HEK293 (cell line): ENCODE measurements around the gene ATP5MC2.

Source experiments
- KLF9 ChIP-seq: fragments of 450-650 bp; formaldehyde crosslinking; IDR thresholded peaks from 2 replicates; pipeline ENCODE4 v1.5.1; 2016; ENCODE audit warnings: missing biosample characterization, missing genetic modification characterization, low read depth
- MYNN ChIP-seq: fragments of 450-650 bp; formaldehyde crosslinking; IDR thresholded peaks from 2 replicates; pipeline ENCODE4 v1.5.1; 2016; ENCODE audit warnings: missing biosample characterization, missing genetic modification characterization, borderline replicate concordance
- PRDM1 ChIP-seq: fragments of 450-650 bp; formaldehyde crosslinking; IDR thresholded peaks from 2 replicates; pipeline ENCODE4; 2016; ENCODE audit warnings: missing biosample characterization, missing genetic modification characterization
- REPIN1 ChIP-seq: fragments of 450-650 bp; formaldehyde crosslinking; IDR thresholded peaks from 2 replicates; pipeline ENCODE4 v1.5.1; 2017; ENCODE audit warnings: missing biosample characterization, missing genetic modification characterization, low read depth
- TCF7L2 ChIP-seq: IDR thresholded peaks from 2 replicates; pipeline ENCODE4 v1.6.1; 2011; ENCODE audit warnings: low read depth, mild to moderate bottlenecking, inconsistent platforms, low read length, moderate library complexity, borderline replicate concordance
- WT1 ChIP-seq: fragments of 450-650 bp; formaldehyde crosslinking; IDR thresholded peaks from 2 replicates; pipeline ENCODE4 v1.5.1; 2016; ENCODE audit warnings: missing biosample characterization, missing genetic modification characterization
- ZBTB17 ChIP-seq: fragments of 450-650 bp; formaldehyde crosslinking; IDR thresholded peaks from 2 replicates; pipeline ENCODE4 v1.5.1; 2016; ENCODE audit warnings: missing biosample characterization, missing genetic modification characterization
- ZBTB7A ChIP-seq: fragments of 450-650 bp; formaldehyde crosslinking; IDR thresholded peaks from 2 replicates; pipeline ENCODE4 v1.5.1; 2016; ENCODE audit warnings: low read depth, missing biosample characterization, missing genetic modification characterization
- ZBTB8A ChIP-seq: fragments of 450-650 bp; formaldehyde crosslinking; IDR thresholded peaks from 2 replicates; pipeline ENCODE4 v1.5.1; 2016; ENCODE audit warnings: missing biosample characterization, missing genetic modification characterization
- ZNF112 ChIP-seq: fragments of 450-650 bp; formaldehyde crosslinking; IDR thresholded peaks from 2 replicates; pipeline ENCODE4 v1.5.0; 2017; ENCODE audit warnings: missing biosample characterization, missing genetic modification characterization
- ZNF114 ChIP-seq: fragments of 450-650 bp; formaldehyde crosslinking; IDR thresholded peaks from 2 replicates; pipeline ENCODE4 v1.5.0; 2017; ENCODE audit warnings: missing biosample characterization, missing genetic modification characterization
- ZNF133 ChIP-seq: fragments of 450-650 bp; formaldehyde crosslinking; IDR thresholded peaks from 2 replicates; pipeline ENCODE4 v1.5.1; 2016; ENCODE audit warnings: missing biosample characterization, missing genetic modification characterization
- ZNF155 ChIP-seq: fragments of 450-650 bp; formaldehyde crosslinking; IDR thresholded peaks from 2 replicates; pipeline ENCODE4 v1.5.1; 2016; ENCODE audit warnings: missing biosample characterization, missing genetic modification characterization
- ZNF157 ChIP-seq: fragments of 450-650 bp; formaldehyde crosslinking; IDR thresholded peaks from 2 replicates; pipeline ENCODE4 v1.5.1; 2016; ENCODE audit warnings: missing biosample characterization, missing genetic modification characterization
- ZNF211 ChIP-seq: fragments of 450-650 bp; formaldehyde crosslinking; IDR thresholded peaks from 2 replicates; pipeline ENCODE4 v1.5.1; 2016; ENCODE audit warnings: low read depth, missing biosample characterization, missing genetic modification characterization
- ZNF248 ChIP-seq: fragments of 450-650 bp; formaldehyde crosslinking; IDR thresholded peaks from 2 replicates; pipeline ENCODE4 v1.5.1; 2017; ENCODE audit warnings: missing biosample characterization, missing genetic modification characterization
- ZNF274 ChIP-seq, 2 experiments: fragments of 200-500 bp in 1 of 2; fragments of 450-650 bp in 1 of 2; sonication (Bioruptor generic) in 1 of 2; formaldehyde crosslinking in 1 of 2; IDR thresholded peaks; 2 replicates each; pipeline versions ENCODE4 v1.5.1 to v1.6.1; 2014 to 2016; ENCODE audit warnings: borderline replicate concordance in 1 of 2, inconsistent platforms in 1 of 2, low read length in 1 of 2, missing biosample characterization in 1 of 2, missing genetic modification characterization in 1 of 2
- ZNF302 ChIP-seq: fragments of 450-650 bp; formaldehyde crosslinking; IDR thresholded peaks from 2 replicates; pipeline ENCODE4 v1.5.1; 2016; ENCODE audit warnings: missing biosample characterization, missing genetic modification characterization, low read depth
- ZNF335 ChIP-seq: fragments of 450-650 bp; formaldehyde crosslinking; conservative IDR thresholded peaks from 2 replicates; pipeline ENCODE4 v1.5.1; 2016; ENCODE audit warnings: missing biosample characterization, missing genetic modification characterization
- ZNF354C ChIP-seq: fragments of 450-650 bp; formaldehyde crosslinking; IDR thresholded peaks from 2 replicates; pipeline ENCODE4 v1.5.1; 2016; ENCODE audit warnings: missing biosample characterization, missing genetic modification characterization, low read depth, borderline replicate concordance
- ZNF366 ChIP-seq: fragments of 450-650 bp; formaldehyde crosslinking; conservative IDR thresholded peaks from 2 replicates; pipeline ENCODE4 v1.5.1; 2016; ENCODE audit warnings: missing biosample characterization, missing genetic modification characterization
- ZNF423 ChIP-seq: fragments of 450-650 bp; formaldehyde crosslinking; IDR thresholded peaks from 2 replicates; pipeline ENCODE4 v1.5.1; 2016; ENCODE audit warnings: missing biosample characterization, missing genetic modification characterization
- ZNF433 ChIP-seq: fragments of 450-650 bp; formaldehyde crosslinking; IDR thresholded peaks from 2 replicates; pipeline ENCODE4 v1.5.1; 2016; ENCODE audit warnings: missing biosample characterization, missing genetic modification characterization, low read depth
- ZNF473 ChIP-seq: fragments of 450-650 bp; formaldehyde crosslinking; IDR thresholded peaks from 2 replicates; pipeline ENCODE4 v1.5.1; 2017; ENCODE audit warnings: missing biosample characterization, missing genetic modification characterization
- ZNF501 ChIP-seq: fragments of 450-650 bp; formaldehyde crosslinking; IDR thresholded peaks from 2 replicates; pipeline ENCODE4 v1.5.1; 2016; ENCODE audit warnings: missing biosample characterization, missing genetic modification characterization
- ZNF548 ChIP-seq: fragments of 450-650 bp; formaldehyde crosslinking; IDR thresholded peaks from 2 replicates; pipeline ENCODE4 v1.5.1; 2016; ENCODE audit warnings: missing biosample characterization, missing genetic modification characterization
- ZNF621 ChIP-seq: fragments of 450-650 bp; formaldehyde crosslinking; IDR thresholded peaks from 2 replicates; pipeline ENCODE4 v1.5.1; 2017; ENCODE audit warnings: missing biosample characterization, missing genetic modification characterization
- ZNF654 ChIP-seq: fragments of 450-650 bp; formaldehyde crosslinking; IDR thresholded peaks from 2 replicates; pipeline ENCODE4 v1.5.1; 2016; ENCODE audit warnings: low read depth, missing biosample characterization, missing genetic modification characterization
- ZNF670 ChIP-seq: fragments of 450-650 bp; formaldehyde crosslinking; IDR thresholded peaks from 2 replicates; pipeline ENCODE4 v1.5.1; 2016; ENCODE audit warnings: missing biosample characterization, missing genetic modification characterization, low read depth
- ZNF747 ChIP-seq: fragments of 450-650 bp; formaldehyde crosslinking; IDR thresholded peaks from 2 replicates; pipeline ENCODE4 v1.5.1; 2016; ENCODE audit warnings: missing biosample characterization, missing genetic modification characterization
- ZNF768 ChIP-seq: fragments of 450-650 bp; formaldehyde crosslinking; IDR thresholded peaks from 2 replicates; pipeline ENCODE4 v1.5.1; 2018; ENCODE audit warnings: missing biosample characterization, mild to moderate bottlenecking, missing genetic modification characterization
- ZNF843 ChIP-seq: fragments of 450-650 bp; formaldehyde crosslinking; IDR thresholded peaks from 2 replicates; pipeline ENCODE4 v1.5.1; 2016; ENCODE audit warnings: missing biosample characterization, missing genetic modification characterization
- ZSCAN16 ChIP-seq: fragments of 450-650 bp; formaldehyde crosslinking; IDR thresholded peaks from 2 replicates; pipeline ENCODE4 v1.5.1; 2016; ENCODE audit warnings: missing biosample characterization, missing genetic modification characterization
- TF ChIP-seq, protein P1 (sequence below): fragments of 450-650 bp; formaldehyde crosslinking; IDR thresholded peaks from 2 replicates; pipeline ENCODE4 v1.5.1; 2016; ENCODE audit warnings: missing biosample characterization, missing genetic modification characterization
- TF ChIP-seq, protein P2 (sequence below): fragments of 450-650 bp; formaldehyde crosslinking; IDR thresholded peaks from 2 replicates; pipeline ENCODE4 v1.5.1; 2016; ENCODE audit warnings: missing biosample characterization, missing genetic modification characterization
- TF ChIP-seq, protein P3 (sequence below): fragments of 450-650 bp; formaldehyde crosslinking; IDR thresholded peaks from 2 replicates; pipeline ENCODE4 v1.5.1; 2016; ENCODE audit warnings: missing biosample characterization, missing genetic modification characterization
- TF ChIP-seq, protein P4 (sequence below): fragments of 450-650 bp; IDR thresholded peaks from 2 replicates; pipeline ENCODE4 v1.5.1; 2018; ENCODE audit warnings: missing biosample characterization, mild to moderate bottlenecking, missing genetic modification characterization

The ATP5MC2 gene

DNA sequence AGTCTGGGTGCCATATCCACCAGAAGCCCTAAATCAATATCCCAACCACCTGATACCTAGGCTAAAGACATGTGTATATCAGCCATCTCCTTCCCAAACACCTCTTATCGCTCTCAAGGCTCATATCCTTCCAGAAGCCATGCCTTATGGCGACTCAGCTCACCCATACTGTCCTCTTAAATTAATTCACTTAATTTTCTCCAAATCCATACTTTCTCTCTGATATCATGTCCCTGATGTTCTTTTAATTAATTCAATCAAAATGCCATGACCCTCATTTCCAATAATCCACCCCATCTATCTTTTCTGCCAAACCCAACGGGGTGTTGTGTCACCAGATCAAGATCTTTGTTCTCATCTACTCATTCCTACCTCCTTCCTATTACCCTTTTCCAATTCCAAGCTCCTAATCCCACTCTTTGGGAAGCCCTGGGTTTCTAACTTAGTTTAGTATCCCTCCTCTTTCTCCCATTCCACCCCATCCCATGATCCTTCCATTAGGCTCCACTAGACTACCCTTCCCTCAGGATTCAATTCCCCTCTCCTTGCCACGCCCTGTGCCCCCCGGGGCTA, 50.4 kb downstream of the ATP5MC2 start (continued):
- no peak for TF ChIP-seq ZNF621
- TF ChIP-seq KLF9 (tag by site-specific recombination), result peak; percentile 73
- peak; percentile 84; the same call in 1 of the 2 replicates for TF ChIP-seq ZNF423 (tag by site-specific recombination)
- no peak for TF ChIP-seq MYNN
- TF ChIP-seq ZNF473 (tag by site-specific recombination), result no peak
- TF ChIP-seq, protein P1, sequence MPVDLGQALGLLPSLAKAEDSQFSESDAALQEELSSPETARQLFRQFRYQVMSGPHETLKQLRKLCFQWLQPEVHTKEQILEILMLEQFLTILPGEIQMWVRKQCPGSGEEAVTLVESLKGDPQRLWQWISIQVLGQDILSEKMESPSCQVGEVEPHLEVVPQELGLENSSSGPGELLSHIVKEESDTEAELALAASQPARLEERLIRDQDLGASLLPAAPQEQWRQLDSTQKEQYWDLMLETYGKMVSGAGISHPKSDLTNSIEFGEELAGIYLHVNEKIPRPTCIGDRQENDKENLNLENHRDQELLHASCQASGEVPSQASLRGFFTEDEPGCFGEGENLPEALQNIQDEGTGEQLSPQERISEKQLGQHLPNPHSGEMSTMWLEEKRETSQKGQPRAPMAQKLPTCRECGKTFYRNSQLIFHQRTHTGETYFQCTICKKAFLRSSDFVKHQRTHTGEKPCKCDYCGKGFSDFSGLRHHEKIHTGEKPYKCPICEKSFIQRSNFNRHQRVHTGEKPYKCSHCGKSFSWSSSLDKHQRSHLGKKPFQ (tag by site-specific recombination), result no peak
- TF ChIP-seq ZNF112 (tag by site-specific recombination), result no peak
- TF ChIP-seq PRDM1, result peak; percentile 83
- TF ChIP-seq WT1 (tag by site-specific recombination), result no peak
- no peak for TF ChIP-seq ZSCAN16
- no peak for TF ChIP-seq ZNF248
- TF ChIP-seq ZBTB7A (tag by site-specific recombination), result no peak
- no peak for TF ChIP-seq ZNF768
- no peak for TF ChIP-seq ZNF354C (tag by site-specific recombination)
- peak; percentile 27; the same call in 1 of the 2 replicates for TF ChIP-seq ZNF335 (tag by site-specific recombination)
- TF ChIP-seq, protein P2, sequence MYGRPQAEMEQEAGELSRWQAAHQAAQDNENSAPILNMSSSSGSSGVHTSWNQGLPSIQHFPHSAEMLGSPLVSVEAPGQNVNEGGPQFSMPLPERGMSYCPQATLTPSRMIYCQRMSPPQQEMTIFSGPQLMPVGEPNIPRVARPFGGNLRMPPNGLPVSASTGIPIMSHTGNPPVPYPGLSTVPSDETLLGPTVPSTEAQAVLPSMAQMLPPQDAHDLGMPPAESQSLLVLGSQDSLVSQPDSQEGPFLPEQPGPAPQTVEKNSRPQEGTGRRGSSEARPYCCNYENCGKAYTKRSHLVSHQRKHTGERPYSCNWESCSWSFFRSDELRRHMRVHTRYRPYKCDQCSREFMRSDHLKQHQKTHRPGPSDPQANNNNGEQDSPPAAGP, result no peak
- TF ChIP-seq, protein P3, sequence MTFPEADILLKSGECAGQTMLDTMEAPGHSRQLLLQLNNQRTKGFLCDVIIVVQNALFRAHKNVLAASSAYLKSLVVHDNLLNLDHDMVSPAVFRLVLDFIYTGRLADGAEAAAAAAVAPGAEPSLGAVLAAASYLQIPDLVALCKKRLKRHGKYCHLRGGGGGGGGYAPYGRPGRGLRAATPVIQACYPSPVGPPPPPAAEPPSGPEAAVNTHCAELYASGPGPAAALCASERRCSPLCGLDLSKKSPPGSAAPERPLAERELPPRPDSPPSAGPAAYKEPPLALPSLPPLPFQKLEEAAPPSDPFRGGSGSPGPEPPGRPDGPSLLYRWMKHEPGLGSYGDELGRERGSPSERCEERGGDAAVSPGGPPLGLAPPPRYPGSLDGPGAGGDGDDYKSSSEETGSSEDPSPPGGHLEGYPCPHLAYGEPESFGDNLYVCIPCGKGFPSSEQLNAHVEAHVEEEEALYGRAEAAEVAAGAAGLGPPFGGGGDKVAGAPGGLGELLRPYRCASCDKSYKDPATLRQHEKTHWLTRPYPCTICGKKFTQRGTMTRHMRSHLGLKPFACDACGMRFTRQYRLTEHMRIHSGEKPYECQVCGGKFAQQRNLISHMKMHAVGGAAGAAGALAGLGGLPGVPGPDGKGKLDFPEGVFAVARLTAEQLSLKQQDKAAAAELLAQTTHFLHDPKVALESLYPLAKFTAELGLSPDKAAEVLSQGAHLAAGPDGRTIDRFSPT (tag by site-specific recombination), result no peak; the same call in 1 of the 2 replicates
- no peak for TF ChIP-seq ZNF302
- TF ChIP-seq ZNF843 (tag by site-specific recombination), result no peak
- no peak for TF ChIP-seq ZNF155 (tag by site-specific recombination)
- TF ChIP-seq ZNF501, result 0 out of 2 replicates have a peak, but pooled peaks have one; percentile 53
- no peak for TF ChIP-seq ZNF157 (tag by site-specific recombination)
- peak; percentile 91 for TF ChIP-seq ZBTB17 (tag by site-specific recombination)
- no peak for TF ChIP-seq ZNF654 (tag by site-specific recombination)
- TF ChIP-seq ZBTB8A (tag by site-specific recombination), result no peak
- no peak for TF ChIP-seq TCF7L2
- no peak for TF ChIP-seq ZNF747 (tag by site-specific recombination)
- TF ChIP-seq ZNF366 (tag by site-specific recombination), result peak; percentile 93
- no peak for TF ChIP-seq ZNF274 (IDR thresholded peaks at IDR 0.05; ENCODE audit: low read length)
- no peak for TF ChIP-seq ZNF274 (tag by site-specific recombination; IDR thresholded peaks at IDR 0.05; ENCODE audit: borderline replicate concordance)
- TF ChIP-seq ZNF114 (tag by site-specific recombination), result no peak
- 0 out of 2 replicates have a peak, but pooled peaks have one; percentile 62 for TF ChIP-seq REPIN1
- TF ChIP-seq ZNF211, result no peak
- TF ChIP-seq ZNF670 (tag by site-specific recombination), result no peak
- TF ChIP-seq ZNF548 (tag by site-specific recombination), result no peak
- TF ChIP-seq ZNF433 (tag by site-specific recombination), result no peak
- no peak for TF ChIP-seq ZNF133
- TF ChIP-seq, protein P4, sequence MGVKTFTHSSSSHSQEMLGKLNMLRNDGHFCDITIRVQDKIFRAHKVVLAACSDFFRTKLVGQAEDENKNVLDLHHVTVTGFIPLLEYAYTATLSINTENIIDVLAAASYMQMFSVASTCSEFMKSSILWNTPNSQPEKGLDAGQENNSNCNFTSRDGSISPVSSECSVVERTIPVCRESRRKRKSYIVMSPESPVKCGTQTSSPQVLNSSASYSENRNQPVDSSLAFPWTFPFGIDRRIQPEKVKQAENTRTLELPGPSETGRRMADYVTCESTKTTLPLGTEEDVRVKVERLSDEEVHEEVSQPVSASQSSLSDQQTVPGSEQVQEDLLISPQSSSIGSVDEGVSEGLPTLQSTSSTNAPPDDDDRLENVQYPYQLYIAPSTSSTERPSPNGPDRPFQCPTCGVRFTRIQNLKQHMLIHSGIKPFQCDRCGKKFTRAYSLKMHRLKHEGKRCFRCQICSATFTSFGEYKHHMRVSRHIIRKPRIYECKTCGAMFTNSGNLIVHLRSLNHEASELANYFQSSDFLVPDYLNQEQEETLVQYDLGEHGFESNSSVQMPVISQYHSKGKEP, result no peak
